Left lung (tissue), 10 donors: ENCODE results near the gene FBXO5. TPM values are rescaled to one million over a fixed set of nuclear protein-coding genes. Genes with fewer than 3 reads are reported as not detected.
A peak's percentile ranks its signal among the peaks of the same experiment; 100 is the strongest.

Source experiments
- ATAC-seq: fragments of 200-7000 bp; cut with Tn5 transposase; one replicate; pipeline ENCODE4 v1.9.1; 2020; ENCODE audit warnings: moderate library complexity
- DNase-seq, 4 donors: peaks; one replicate each; pipeline ENCODE4 v3.0.0-alpha.2; 2013 to 2020
- H3K27ac ChIP-seq, 2 donors: fragments of 200-600 bp; sonication (generic) in 1 of 2; one replicate each; pipeline versions ENCODE4 v1.5.0 to v1.8.0; 2020 to 2021
- H3K27me3 ChIP-seq, 2 donors: fragments of 200-600 bp; sonication (generic) in 1 of 2; one replicate each; pipeline versions ENCODE4 v1.5.0 to v1.8.0; 2020 to 2021
- H3K36me3 ChIP-seq, 2 donors: fragments of 200-600 bp; sonication (generic) in 1 of 2; one replicate each; pipeline versions ENCODE4 v1.5.0 to v1.8.0; 2020 to 2021
- H3K4me1 ChIP-seq, 2 donors: fragments of 200-600 bp; one replicate each; pipeline ENCODE4 v1.8.0; 2021
- H3K4me3 ChIP-seq, 2 donors: fragments of 200-600 bp; sonication (generic) in 1 of 2; one replicate each; pipeline versions ENCODE4 v1.5.0 to v1.8.0; 2020 to 2021; ENCODE audit warnings: mild to moderate bottlenecking in 1 of 2
- H3K9me3 ChIP-seq, 2 donors: fragments of 200-600 bp; sonication (generic) in 1 of 2; one replicate each; pipeline versions ENCODE4 v1.5.0 to v1.8.0; 2020 to 2021
- intact Hi-C, 2 donors: fragments of 100-400 bp; cut with DNase I; formaldehyde crosslinking; loops; one replicate each; pipeline versions ENCODE4 v1.11.2 to v1.14.2; 2022
- polyA plus RNA-seq, 6 donors: library from polyadenylated mRNA; unstranded; fragments of 120-200 nt; gene quantifications; one replicate each; pipeline ENCODE4 v1.2.1, GENCODE V29; 2013; ENCODE audit not compliant: insufficient read length in 6 of 6
- total RNA-seq, 2 donors: library from RNA; stranded (reverse); fragmentation: NEBNext Ultra II Directional; extraction: Animal tissue kit (Norgen Biotek cat#: 25700); gene quantifications; one replicate each; pipeline ENCODE4 v1.2.1, GENCODE V29; 2021
- TF ChIP-seq, protein P1 (sequence below), 2 donors: fragments of 200-600 bp; sonication (generic) in 1 of 2; IDR thresholded peaks; one replicate each; pipeline versions ENCODE4 v1.5.0 to v1.8.0; 2021; ENCODE audit warnings: antibody characterized with exemption in 2 of 2
- donor health status: DM: no; HTN: yes; CAD: no.
- donor health status: DM: no; HTN: no; CAD: no.

FBXO5 gene
- total and polyA plus RNA-seq, 8 donors: 6.4 to 38.2 (median 25.0) TPM

DNA sequence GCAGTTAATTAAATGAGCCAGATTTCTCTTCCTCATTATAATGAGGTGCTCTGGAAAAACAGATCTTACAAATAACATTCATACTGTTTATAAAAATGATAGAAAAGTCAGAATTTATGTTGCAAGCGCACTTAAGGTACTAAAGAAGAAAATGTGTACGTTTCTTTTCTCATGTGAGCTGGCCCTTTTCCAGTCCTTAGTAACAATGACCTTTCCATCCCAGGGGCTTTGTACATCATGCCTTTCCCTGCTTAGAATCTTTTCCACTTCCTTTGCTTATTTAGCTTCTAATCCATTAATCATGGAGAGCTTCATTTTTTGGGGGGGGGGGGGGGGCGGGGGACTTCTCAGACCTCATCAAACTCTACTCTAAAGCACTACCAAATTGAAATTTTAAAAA is 4.8 kb downstream of the FBXO5 start:
- peaks cover 0 to 40% of the 10 kb centered on the region in 2 donors for H3K4me1 ChIP-seq
- H3K36me3 ChIP-seq: peaks cover 0 to 9% of the 10 kb centered on the region in 2 donors
- no peak overlapping the region for H3K4me3 ChIP-seq
- ATAC-seq: no peak
- DNase-seq: no peak
- TF ChIP-seq, protein P1, sequence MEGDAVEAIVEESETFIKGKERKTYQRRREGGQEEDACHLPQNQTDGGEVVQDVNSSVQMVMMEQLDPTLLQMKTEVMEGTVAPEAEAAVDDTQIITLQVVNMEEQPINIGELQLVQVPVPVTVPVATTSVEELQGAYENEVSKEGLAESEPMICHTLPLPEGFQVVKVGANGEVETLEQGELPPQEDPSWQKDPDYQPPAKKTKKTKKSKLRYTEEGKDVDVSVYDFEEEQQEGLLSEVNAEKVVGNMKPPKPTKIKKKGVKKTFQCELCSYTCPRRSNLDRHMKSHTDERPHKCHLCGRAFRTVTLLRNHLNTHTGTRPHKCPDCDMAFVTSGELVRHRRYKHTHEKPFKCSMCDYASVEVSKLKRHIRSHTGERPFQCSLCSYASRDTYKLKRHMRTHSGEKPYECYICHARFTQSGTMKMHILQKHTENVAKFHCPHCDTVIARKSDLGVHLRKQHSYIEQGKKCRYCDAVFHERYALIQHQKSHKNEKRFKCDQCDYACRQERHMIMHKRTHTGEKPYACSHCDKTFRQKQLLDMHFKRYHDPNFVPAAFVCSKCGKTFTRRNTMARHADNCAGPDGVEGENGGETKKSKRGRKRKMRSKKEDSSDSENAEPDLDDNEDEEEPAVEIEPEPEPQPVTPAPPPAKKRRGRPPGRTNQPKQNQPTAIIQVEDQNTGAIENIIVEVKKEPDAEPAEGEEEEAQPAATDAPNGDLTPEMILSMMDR (IDR thresholded peaks at IDR 0.05): no peak
- intact Hi-C loops: no loop called here
- no peak overlapping the region for H3K27ac ChIP-seq
- H3K27me3 ChIP-seq: no peaks in the 10 kb centered on the region
- H3K9me3 ChIP-seq: no peaks in the 10 kb centered on the region

DNA sequence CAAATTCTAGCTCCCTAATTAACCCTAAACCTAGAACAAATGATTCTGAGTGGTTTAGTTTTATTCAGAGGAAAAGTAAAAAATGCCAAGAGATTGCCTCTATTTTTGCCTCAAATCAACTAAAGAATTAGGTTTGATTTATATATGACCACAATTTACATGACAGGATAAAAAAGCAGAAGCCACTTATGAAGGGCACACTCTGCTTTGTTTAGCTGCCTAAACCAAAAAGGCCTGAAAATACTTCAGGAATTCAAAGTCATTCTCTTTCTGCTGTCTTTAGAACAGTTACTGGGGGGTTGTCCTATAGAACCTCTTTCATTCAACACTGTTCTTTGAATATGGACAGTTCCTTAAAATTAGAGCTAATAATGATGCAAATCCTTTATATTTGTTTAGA is 5.3 kb downstream of the FBXO5 start:
- Histone ChIP-seq H3K4me3 (no peak overlapping the region), H3K36me3 (peaks cover 0 to 14% of the 10 kb centered on the region in 2 donors), H3K4me1 (peaks cover 0 to 37% of the 10 kb centered on the region in 2 donors), H3K27me3 (no peaks in the 10 kb centered on the region), H3K27ac (no peak overlapping the region), H3K9me3 (no peaks in the 10 kb centered on the region)
- DNase-seq (no peak), ATAC-seq (no peak)
- TF ChIP-seq, protein P1 (IDR thresholded peaks at IDR 0.05): no peak
- intact Hi-C loops: no loop called here

DNA sequence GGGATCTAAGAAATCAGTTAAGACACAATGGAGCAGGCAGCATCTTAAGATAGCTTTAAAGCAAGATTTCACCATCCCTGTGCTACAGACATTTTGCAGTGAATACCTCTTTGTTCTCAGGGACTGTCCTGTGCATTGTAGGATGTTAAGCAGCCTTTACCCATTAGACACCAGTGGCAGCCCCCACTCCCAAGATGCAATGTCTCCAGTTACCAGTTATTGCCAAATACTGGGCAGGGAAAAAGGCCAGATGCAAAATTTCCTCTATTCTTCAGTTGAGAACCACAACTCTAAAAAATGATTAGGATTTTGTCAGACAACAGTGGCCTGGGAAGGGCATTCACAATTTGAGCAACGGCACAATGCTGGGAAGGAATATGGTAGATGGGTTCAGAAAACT is 6.1 kb downstream of the FBXO5 start:
- ATAC-seq (no peak), DNase-seq (no peak)
- no peaks in the 10 kb centered on the region for H3K9me3 ChIP-seq
- TF ChIP-seq, protein P1 (IDR thresholded peaks at IDR 0.05): no peak
- no peak overlapping the region for H3K27ac ChIP-seq
- intact Hi-C loops: no loop called here
- H3K27me3 ChIP-seq: no peaks in the 10 kb centered on the region
- H3K36me3 ChIP-seq: peaks cover 0 to 20% of the 10 kb centered on the region in 2 donors
- H3K4me3 ChIP-seq: no peak overlapping the region
- peaks cover 0 to 29% of the 10 kb centered on the region in 2 donors for H3K4me1 ChIP-seq

DNA sequence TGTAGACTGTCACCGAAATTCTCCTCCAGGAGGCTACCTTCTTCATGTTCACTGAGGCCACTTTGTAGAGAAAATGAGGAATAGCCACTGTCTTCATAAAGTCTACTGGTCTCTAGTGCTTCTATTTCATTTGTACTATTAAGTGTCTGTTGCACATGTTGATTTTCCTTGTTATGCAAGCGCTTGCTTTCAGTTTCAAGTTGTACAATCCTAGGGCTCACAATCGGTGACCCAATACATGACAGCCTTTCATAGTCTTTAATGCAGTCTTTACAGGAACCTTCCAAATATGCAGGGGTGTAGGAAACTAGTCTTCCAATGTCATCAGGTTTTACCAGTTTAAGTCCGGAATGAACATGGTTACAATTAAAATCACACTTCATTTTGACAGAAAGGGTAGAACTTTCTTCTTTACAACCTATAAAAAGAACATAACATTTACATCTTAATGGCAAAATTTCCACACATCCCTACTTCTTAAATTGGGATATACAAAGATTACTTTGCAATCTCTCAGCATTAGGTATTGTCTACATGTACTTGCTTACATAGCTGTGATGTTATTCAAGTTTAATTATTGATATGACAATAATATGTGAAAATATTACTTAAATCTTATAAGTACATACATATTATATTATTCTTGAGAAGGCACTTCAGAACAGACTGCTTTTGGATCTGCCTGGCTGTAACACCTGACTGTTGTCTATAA is 7.5 kb downstream of the FBXO5 start:
- DNase-seq (peak in 1 of 4 donors; percentile 7), ATAC-seq (peak; percentile 93)
- Histone ChIP-seq H3K36me3 (peaks cover 2 to 34% of the 10 kb centered on the region in 2 donors), H3K27me3 (no peaks in the 10 kb centered on the region), H3K4me3 (no peak overlapping the region), H3K4me1 (peaks cover 0 to 16% of the 10 kb centered on the region in 2 donors), H3K9me3 (no peaks in the 10 kb centered on the region), H3K27ac (peak overlapping the region in 1 of 2 donors; percentile 1)
- TF ChIP-seq, protein P1 (IDR thresholded peaks at IDR 0.05): no peak
- intact Hi-C loops: no loop called here

DNA sequence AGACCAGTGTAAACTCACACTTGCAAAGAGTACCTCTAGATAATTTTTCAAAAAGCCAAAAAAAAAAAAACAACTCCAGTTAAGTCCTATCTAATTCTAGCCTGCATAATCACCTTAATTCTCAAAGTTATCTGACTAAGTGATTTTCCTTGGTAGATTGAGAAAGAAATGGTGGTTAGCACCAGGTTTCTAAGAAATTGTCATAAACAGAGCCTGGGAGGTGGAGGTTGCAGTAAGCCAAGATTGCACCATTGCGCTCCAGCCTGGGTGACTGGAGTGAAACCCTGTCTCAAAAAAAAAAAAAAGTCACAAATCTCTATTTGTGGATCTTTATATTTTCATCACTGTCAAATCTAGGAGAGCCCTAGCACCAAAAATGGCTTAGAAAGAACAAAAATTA is 8.9 kb downstream of the FBXO5 start:
- TF ChIP-seq, protein P1 (IDR thresholded peaks at IDR 0.05): no peak
- no peak for ATAC-seq
- Histone ChIP-seq H3K9me3 (peaks cover 0 to 7% of the 10 kb centered on the region in 2 donors), H3K27me3 (no peaks in the 10 kb centered on the region), H3K4me1 (peaks cover 0 to 14% of the 10 kb centered on the region in 2 donors), H3K27ac (no peak overlapping the region), H3K36me3 (peaks cover 3 to 47% of the 10 kb centered on the region in 2 donors), H3K4me3 (no peak overlapping the region)
- intact Hi-C loops: no loop called here
- DNase-seq: no peak
